Naive B cell (primary cell): ENCODE data around the gene SLC1A2. TPM values are rescaled to one million over a fixed set of nuclear protein-coding genes. Genes with fewer than 3 reads are reported as not detected.

Experiments
- ATAC-seq, 2 donors: fragments of 150-1000 bp; cut with Tn5 transposase; 2 replicates each; pipeline ENCODE4 v1.10.0; 2021; ENCODE audit warnings: low read depth in 2 of 2, mild to moderate bottlenecking in 2 of 2, moderate library complexity in 2 of 2
- DNase-seq: peaks from one replicate; pipeline ENCODE4 v3.0.0; 2022
- H3K27ac Mint-ChIP-seq, 6 donors: one replicate each; pipeline ENCODE4 v1.8.0; 2020 to 2022; ENCODE audit warnings: mild to moderate bottlenecking in 6 of 6, mixed read lengths in 6 of 6, moderate library complexity in 5 of 6, inconsistent platforms in 2 of 6
- H3K27me3 Mint-ChIP-seq, 3 donors: one replicate each; pipeline ENCODE4 v1.8.0; 2021 to 2022; ENCODE audit warnings: mixed read lengths in 3 of 3, mild to moderate bottlenecking in 1 of 3
- H3K36me3 Mint-ChIP-seq, 2 donors: one replicate each; pipeline ENCODE4 v1.8.0; 2020 to 2022; ENCODE audit warnings: mixed read lengths in 2 of 2, inconsistent platforms in 1 of 2, mild to moderate bottlenecking in 1 of 2
- H3K4me1 Mint-ChIP-seq, 3 donors: one replicate each; pipeline ENCODE4 v1.8.0; 2020 to 2022; ENCODE audit warnings: mixed read lengths in 3 of 3, inconsistent platforms in 1 of 3, mild to moderate bottlenecking in 1 of 3, moderate library complexity in 1 of 3
- H3K4me3 Mint-ChIP-seq, 8 donors: one replicate each; pipeline ENCODE4 v1.8.0; 2020 to 2022; ENCODE audit warnings: mild to moderate bottlenecking in 8 of 8, mixed read lengths in 8 of 8, moderate library complexity in 8 of 8, inconsistent platforms in 2 of 8
- H3K9me3 Mint-ChIP-seq, 7 donors: one replicate each; pipeline ENCODE4 v1.8.0; 2020 to 2022; ENCODE audit warnings: mixed read lengths in 7 of 7, mild to moderate bottlenecking in 5 of 7, inconsistent platforms in 2 of 7, moderate library complexity in 1 of 7
- polyA plus RNA-seq, 6 donors: library from polyadenylated mRNA; unstranded; fragments of 300-500 nt; fragmentation: Illumina TruSeq; gene quantifications; one replicate each; pipeline ENCODE4 v1.2.3, GENCODE V29; 2021; ENCODE audit warnings: low read depth in 6 of 6

SLC1A2 gene
- polyA plus RNA-seq, 6 donors from 2014 or later: 0.07 to 0.09 TPM; not detected in 4

DNA sequence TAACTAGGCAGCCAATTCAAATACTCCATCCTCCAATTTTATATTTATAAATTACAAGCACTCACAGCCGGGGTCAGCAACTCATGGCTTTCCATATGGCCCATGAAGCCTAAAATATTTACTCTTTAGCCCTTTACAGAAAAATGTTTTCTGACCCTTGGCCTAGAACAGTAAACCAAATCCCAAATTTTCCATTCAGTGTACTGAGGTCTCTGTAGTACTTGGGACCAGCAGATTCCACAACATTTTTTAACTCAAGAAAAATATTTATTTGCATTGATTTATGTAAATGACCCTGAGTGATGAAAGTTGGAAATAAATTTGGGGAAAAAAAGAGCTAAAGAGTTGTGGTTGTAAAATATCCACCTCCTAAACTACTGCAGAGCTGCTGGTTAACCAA is 82.6 kb downstream of the SLC1A2 start:
- Mint-ChIP-seq H3K27ac (peak overlapping the region in 1 of 6 donors; percentile 36), H3K4me3 (no peak overlapping the region), H3K4me1 (peaks cover 22 to 29% (median 26%) of the 10 kb centered on the region in 3 donors), H3K36me3 (no peaks in the 10 kb centered on the region), H3K9me3 (peaks cover 0 to 4% (median 0%) of the 10 kb centered on the region in 7 donors), H3K27me3 (peaks cover 0 to 5% (median 0%) of the 10 kb centered on the region in 3 donors)
- DNase-seq: no peak
- ATAC-seq: no peak

DNA sequence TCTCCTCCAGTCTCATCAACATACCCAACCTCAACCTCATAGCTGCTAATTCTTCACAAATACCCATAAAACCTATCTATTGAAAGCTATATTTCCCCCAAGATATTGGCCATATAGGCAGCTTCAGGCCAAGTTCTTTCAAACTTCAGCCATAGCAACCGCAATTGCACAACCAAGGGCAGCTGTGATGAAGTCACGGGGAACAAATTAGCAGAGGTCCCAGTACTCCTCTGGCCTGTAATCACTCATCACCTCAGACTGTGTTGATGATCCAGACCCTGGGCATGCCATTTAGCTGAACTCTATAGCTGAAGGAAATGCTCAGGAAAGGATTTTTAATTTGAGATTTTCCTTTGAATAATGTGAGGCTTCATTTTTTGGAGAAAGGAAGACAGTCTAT is 84.1 kb downstream of the SLC1A2 start:
- no peak for ATAC-seq
- Mint-ChIP-seq H3K4me3 (no peak overlapping the region), H3K27ac (peak overlapping the region in 3 of 6 donors; percentile 84 to 92 (median 89)), H3K4me1 (peaks cover 37 to 44% (median 41%) of the 10 kb centered on the region in 3 donors), H3K27me3 (peaks cover 0 to 3% (median 0%) of the 10 kb centered on the region in 3 donors), H3K36me3 (no peaks in the 10 kb centered on the region), H3K9me3 (peaks cover 0 to 4% (median 0%) of the 10 kb centered on the region in 7 donors)
- no peak for DNase-seq

DNA sequence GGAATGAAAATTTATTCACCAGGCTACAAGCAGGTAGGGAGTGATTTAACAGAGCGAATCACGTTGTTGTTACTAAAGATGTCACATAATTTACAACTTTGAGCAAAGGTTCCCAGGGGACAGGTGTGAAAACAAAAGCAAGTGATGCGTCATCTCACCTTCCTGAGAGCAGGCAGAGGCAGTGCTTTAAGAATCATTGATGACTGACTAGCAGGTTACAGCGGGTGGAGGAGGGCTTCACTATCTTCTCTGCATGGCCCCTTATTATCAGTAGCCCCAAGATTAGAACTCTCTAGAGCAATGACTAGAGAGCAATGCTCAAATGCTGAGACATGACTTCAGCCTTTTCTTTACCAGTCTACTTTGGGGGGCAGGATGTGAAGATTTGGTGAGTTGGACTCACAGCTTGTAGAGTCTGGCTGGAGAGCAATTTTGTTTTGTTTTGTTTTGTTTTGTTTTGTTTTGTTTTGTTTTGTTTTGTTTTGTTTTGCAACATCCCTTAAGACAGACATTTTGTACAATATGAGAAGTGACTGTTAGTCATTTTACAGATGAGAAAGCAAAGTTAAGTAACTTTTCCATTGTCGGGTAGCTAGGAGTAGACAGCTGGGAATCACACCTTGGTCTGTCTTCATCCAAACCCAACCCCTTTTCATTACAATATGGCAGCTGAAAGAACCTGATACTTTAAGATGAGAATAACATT is 84.8 kb downstream of the SLC1A2 start:
- Mint-ChIP-seq H3K4me1 (peaks cover 43 to 50% (median 48%) of the 10 kb centered on the region in 3 donors), H3K27me3 (no peaks in the 10 kb centered on the region), H3K36me3 (no peaks in the 10 kb centered on the region), H3K9me3 (peaks cover 0 to 4% (median 0%) of the 10 kb centered on the region in 7 donors), H3K4me3 (peak overlapping the region in 7 of 8 donors; percentile 20 to 65 (median 51)), H3K27ac (peak overlapping the region; percentile 26 to 94 (median 86))
- DNase-seq (peak; percentile 56), ATAC-seq (peak; percentile 89 to 90)

DNA sequence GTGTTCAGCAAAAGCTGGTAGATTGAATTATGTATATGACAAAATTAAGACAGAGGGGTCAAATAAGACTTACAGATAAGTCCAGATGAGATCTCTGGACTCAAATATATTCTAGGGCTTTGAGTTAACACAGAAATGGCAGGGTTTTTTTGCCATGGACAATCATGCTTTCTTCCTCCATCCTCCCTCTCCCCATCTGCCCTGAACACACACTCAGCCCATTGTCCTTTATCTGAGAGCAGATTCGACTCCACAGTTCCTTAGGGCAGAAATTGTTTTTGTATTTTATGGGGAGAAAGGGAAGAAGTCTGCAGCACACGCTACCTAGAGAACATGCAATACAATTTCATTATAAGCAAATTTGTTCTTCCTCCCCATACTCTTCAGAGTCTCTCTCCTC is 86.8 kb downstream of the SLC1A2 start:
- H3K4me3 Mint-ChIP-seq: peak overlapping the region in 2 of 8 donors; percentile 12 to 50
- H3K27me3 Mint-ChIP-seq: no peaks in the 10 kb centered on the region
- peaks cover 0 to 4% (median 0%) of the 10 kb centered on the region in 7 donors for H3K9me3 Mint-ChIP-seq
- H3K36me3 Mint-ChIP-seq: no peaks in the 10 kb centered on the region
- no peak for ATAC-seq
- peaks cover 48 to 63% (median 57%) of the 10 kb centered on the region in 3 donors for H3K4me1 Mint-ChIP-seq
- no peak for DNase-seq
- peak overlapping the region in 5 of 6 donors; percentile 58 to 85 (median 83) for H3K27ac Mint-ChIP-seq

DNA sequence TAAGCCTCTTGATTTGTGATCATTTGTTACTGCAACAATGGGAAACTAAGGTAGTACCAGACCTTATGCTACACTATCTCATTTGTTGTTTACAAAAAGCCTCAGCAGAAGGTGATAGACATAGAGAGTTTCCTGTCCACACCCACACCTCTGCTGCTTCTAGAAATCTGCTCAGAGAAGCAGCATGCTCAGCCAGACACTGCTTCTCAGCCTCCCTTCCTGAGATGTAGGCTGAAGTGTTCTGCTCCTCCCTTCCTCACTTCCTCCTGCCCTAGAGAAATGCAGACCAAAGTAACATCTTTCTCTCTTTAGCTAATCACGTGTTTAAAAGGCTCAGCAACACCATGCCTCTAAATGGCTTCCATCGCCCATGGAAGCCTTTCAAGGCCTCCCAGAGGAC is 88.4 kb downstream of the SLC1A2 start:
- Mint-ChIP-seq H3K4me1 (peaks cover 49 to 63% (median 57%) of the 10 kb centered on the region in 3 donors), H3K4me3 (peak overlapping the region in 7 of 8 donors; percentile 20 to 79 (median 65)), H3K27ac (peak overlapping the region; percentile 7 to 96 (median 77)), H3K36me3 (no peaks in the 10 kb centered on the region), H3K9me3 (peaks cover 0 to 4% (median 0%) of the 10 kb centered on the region in 7 donors), H3K27me3 (no peaks in the 10 kb centered on the region)
- ATAC-seq: peak; percentile 46 to 51
- DNase-seq: peak; percentile 31

DNA sequence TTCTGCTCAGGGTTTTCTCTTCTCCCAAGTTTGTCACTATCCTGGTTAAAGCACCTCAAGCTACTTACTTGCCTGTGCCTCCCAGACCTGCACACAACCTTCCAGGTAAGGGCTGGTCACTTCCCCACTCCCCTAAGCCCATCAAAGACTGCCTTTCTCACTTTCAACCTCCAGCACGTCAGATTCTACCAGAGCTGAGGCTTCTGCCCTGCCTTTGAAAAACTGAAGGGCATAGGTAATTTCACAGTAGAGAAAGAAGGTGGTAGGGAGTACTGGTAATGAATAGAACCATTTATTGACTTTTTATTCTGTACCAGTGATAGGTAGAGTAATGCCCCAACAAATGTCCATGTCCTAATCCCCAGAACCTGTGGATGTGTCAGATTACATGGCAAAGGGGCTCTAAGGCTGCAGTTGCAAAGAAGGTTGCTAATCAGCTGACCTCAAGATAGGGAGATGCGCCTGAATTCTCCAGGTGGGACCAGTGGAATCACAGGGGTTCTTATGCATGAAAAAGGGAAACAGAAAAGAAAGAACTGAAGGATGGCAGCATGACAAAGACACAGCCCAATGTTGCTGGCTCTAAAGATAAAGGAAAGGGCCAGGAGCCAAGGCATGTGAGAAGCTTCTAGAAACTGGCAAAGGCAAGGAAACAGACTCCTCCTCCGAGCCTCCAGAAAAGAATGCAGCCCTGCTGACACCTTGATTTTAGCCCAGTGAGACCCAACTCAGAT is 89.0 kb downstream of the SLC1A2 start:
- peaks cover 0 to 4% (median 0%) of the 10 kb centered on the region in 7 donors for H3K9me3 Mint-ChIP-seq
- ATAC-seq (no peak), DNase-seq (no peak)
- H3K27me3 Mint-ChIP-seq: no peaks in the 10 kb centered on the region
- peak overlapping the region; percentile 29 to 96 (median 82) for H3K27ac Mint-ChIP-seq
- H3K4me1 Mint-ChIP-seq: peaks cover 50 to 63% (median 57%) of the 10 kb centered on the region in 3 donors
- H3K36me3 Mint-ChIP-seq: no peaks in the 10 kb centered on the region
- H3K4me3 Mint-ChIP-seq: peak overlapping the region in 5 of 8 donors; percentile 52 to 78 (median 65)

DNA sequence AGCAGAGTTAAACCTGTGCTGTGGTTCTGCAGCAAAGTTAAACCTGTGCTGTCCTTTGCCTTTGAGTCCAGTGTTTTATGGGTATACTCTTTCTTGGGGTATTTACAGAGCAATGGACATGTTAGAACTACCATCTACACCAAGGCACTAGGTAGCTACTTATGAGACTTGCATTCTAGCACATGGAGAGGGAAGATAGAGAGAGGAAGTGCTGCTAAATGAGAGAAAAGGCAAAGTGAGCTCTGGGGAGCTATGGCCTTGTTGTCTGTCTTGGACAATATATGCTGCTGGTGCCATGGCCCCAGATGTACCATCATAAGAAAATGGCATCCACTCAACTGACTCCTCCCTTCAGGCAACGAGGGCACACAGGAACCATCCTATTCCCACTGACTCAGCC is 91.5 kb downstream of the SLC1A2 start:
- H3K27ac Mint-ChIP-seq: peak overlapping the region in 3 of 6 donors; percentile 19 to 70 (median 32)

DNA sequence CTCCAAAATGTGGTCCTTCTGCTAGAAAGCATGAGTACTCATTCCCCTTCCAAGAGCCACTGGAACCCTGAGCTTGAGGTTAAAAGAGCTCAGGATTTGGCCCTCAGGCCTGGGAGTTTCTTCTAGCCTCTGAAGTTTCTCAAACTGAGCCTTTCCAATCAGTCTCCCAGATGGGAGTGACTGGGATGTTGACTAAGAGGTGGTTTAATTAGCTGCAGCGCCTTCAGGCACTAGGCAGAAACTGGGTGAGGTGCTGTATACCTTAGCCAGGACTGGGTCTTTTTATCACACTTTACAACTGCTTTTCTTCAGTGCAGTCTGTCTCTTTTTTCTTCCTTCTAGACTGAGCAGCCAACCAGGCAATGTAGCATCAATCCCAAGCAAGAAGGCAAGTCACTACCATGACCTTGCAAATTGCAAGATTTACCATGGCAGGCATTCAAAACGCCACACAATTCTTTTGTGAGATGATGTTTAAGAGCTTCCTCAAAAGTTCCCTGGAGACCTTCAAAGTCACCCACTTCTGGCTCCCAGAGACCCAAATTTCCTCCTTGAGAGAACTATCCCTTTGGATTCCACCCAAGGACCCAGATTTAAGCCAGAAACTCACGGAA is 93.0 kb downstream of the SLC1A2 start:
- peaks cover 25 to 31% (median 27%) of the 10 kb centered on the region in 3 donors for H3K4me1 Mint-ChIP-seq
- H3K4me3 Mint-ChIP-seq: no peak overlapping the region
- H3K36me3 Mint-ChIP-seq: no peaks in the 10 kb centered on the region
- no peak for ATAC-seq
- H3K27me3 Mint-ChIP-seq: no peaks in the 10 kb centered on the region
- no peak for DNase-seq
- no peak overlapping the region for H3K27ac Mint-ChIP-seq
- peaks cover 0 to 3% (median 0%) of the 10 kb centered on the region in 7 donors for H3K9me3 Mint-ChIP-seq

More for the DNA sequence above, 91.5 kb downstream of the SLC1A2 start:
- DNase-seq (no peak), ATAC-seq (no peak)
- H3K9me3 Mint-ChIP-seq: peaks cover 0 to 3% (median 0%) of the 10 kb centered on the region in 7 donors
- H3K36me3 Mint-ChIP-seq: no peaks in the 10 kb centered on the region
- H3K27me3 Mint-ChIP-seq: no peaks in the 10 kb centered on the region
- H3K4me3 Mint-ChIP-seq: no peak overlapping the region
- H3K4me1 Mint-ChIP-seq: peaks cover 36 to 42% (median 39%) of the 10 kb centered on the region in 3 donors

DNA sequence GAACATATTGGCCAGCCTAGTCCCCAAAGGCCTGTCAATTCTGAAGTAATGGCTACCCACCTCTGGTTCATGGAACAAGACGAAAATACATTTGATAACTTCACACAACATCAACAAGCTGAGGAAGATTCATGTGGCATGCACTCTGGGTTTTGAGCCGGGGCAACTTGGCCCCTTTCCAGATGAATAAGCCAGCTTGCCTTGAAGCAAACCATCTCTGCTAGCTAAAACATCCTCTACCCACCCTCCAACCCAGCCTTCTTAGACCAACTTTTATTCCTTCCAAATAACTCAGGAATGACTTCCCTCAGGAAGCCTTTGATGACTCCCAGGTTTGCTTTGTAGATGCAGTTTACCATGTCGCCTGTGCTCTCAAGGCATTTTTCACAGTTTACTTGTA is 94.4 kb downstream of the SLC1A2 start:
- H3K36me3 Mint-ChIP-seq: no peaks in the 10 kb centered on the region
- ATAC-seq (no peak), DNase-seq (no peak)
- no peaks in the 10 kb centered on the region for H3K27me3 Mint-ChIP-seq
- H3K4me3 Mint-ChIP-seq: no peak overlapping the region
- peaks cover 12 to 22% (median 17%) of the 10 kb centered on the region in 3 donors for H3K4me1 Mint-ChIP-seq
- H3K9me3 Mint-ChIP-seq: peaks cover 0 to 3% (median 0%) of the 10 kb centered on the region in 7 donors
- H3K27ac Mint-ChIP-seq: peak overlapping the region in 1 of 6 donors; percentile 2

DNA sequence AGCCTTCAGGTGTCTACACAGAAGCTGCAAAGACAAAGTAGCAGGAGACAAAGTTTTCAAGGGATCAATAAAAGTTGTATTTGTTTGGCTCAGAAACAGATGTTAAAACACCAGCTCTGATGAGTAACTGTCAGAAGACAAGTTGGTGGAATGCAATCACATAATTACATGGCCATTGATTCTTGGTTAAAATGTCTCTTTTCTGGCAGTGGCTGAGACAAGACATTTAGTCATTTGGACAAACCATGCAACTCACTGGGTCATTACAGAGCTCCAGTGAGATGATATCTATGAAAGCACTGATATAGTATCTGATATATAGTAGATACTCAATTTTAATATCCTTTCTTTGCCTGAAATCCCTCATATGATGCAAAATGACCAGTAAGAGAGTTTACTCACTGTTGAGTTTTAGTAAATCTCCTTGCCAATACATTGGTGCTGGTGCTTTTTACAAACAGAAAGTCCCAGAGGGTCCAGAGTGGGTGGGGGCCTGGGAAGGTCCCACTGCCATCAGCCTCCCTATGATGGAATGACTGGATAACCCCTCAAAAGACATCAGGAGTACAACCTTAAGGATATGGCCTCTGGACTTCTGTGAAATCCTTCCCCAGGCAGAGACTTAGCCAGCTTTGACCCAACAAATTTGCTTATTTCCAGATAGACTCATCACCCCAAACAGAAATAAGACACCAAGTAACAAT is 95.0 kb downstream of the SLC1A2 start:
- Mint-ChIP-seq H3K9me3 (peaks cover 0 to 3% (median 0%) of the 10 kb centered on the region in 7 donors), H3K27me3 (no peaks in the 10 kb centered on the region), H3K4me1 (peaks cover 10 to 19% (median 14%) of the 10 kb centered on the region in 3 donors), H3K36me3 (no peaks in the 10 kb centered on the region), H3K27ac (no peak overlapping the region), H3K4me3 (no peak overlapping the region)
- DNase-seq: no peak
- no peak for ATAC-seq

DNA sequence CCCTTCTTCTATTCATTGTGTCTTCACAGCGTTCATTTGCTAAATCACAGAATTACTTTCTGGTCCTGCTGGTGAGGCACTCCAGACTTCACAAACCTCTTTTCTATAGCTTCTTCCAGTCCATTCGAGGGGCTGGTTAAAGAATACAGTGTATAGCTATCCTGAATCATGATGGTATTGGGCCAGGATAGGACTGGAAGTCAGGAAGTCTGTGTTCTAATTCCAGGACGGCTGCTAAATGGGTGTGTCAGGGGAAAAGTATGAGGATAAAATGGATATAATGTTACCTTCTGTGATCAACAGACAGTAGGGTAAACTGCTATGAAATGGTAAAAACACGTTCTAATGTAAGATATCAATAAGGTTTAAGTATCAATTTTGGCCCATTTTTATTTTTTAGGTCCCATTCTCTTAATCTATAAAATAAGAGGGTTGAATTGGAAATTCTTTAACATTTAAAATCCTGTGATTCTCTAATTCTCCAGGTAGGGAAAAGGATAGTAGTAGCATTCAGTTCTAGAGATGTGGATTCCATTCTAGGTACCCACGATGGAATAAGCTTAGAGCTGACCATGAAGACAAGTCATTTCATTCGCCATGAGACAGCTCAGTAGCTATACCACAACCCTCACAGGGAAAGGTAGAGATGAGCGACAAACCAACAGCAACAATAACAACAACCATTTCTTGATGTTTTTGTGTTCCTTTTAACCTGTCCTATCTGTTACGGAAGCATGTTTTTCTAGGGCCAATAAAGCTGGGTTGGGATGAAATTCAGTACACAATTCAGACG is 96.1 kb downstream of the SLC1A2 start:
- H3K4me1 Mint-ChIP-seq: peaks cover 18 to 29% (median 20%) of the 10 kb centered on the region in 3 donors
- peak overlapping the region in 1 of 6 donors; percentile 10 for H3K27ac Mint-ChIP-seq

DNA sequence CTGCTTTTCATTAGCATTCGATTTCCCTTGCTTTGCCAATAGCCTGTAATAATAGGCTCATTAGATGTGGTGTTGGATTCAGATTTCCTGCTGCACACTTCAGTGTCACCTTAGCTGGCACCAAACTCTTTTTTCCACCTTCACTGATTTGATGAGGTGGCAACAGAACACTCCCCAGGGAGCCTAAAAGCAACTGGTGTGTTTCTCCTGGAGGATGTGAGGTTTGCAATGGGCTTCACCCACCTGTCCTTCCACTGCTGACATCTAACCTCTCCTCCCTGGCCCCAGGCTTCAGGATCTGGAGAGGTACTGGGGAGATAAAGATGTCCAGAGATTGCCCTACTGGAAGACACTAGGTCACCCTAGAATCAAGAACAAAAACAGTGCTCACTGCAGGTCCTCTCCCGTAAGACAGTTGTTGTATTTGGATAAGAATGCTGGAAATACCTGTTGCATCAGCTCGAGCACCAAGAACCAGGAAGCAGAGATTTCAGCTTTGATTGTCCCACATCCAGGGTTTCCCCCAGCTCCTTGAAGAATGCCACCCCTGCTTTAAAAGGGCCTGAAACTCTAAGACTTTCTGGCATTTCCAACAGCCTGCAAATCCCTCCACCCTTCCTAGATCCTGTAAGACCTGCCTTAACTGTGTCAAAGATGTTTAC is 96.9 kb downstream of the SLC1A2 start:
- no peak overlapping the region for H3K4me3 Mint-ChIP-seq
- H3K27ac Mint-ChIP-seq: peak overlapping the region in 1 of 6 donors; percentile 10
- ATAC-seq (no peak), DNase-seq (no peak)
- H3K4me1 Mint-ChIP-seq: peaks cover 15 to 25% (median 17%) of the 10 kb centered on the region in 3 donors
- peaks cover 0 to 3% (median 0%) of the 10 kb centered on the region in 7 donors for H3K9me3 Mint-ChIP-seq
- no peaks in the 10 kb centered on the region for H3K27me3 Mint-ChIP-seq
- H3K36me3 Mint-ChIP-seq: no peaks in the 10 kb centered on the region

More for the DNA sequence above, 96.1 kb downstream of the SLC1A2 start:
- no peak for ATAC-seq
- no peaks in the 10 kb centered on the region for H3K27me3 Mint-ChIP-seq
- no peaks in the 10 kb centered on the region for H3K36me3 Mint-ChIP-seq
- no peak for DNase-seq
- H3K4me3 Mint-ChIP-seq: no peak overlapping the region
- H3K9me3 Mint-ChIP-seq: peaks cover 0 to 3% (median 0%) of the 10 kb centered on the region in 7 donors
